Esophagus (tissue), 2 donors: Measurements from ENCODE around the gene SLC5A12. TPM values are rescaled to one million over a fixed set of nuclear protein-coding genes. Genes with fewer than 3 reads are reported as not detected.

Experiments used
- H3K27ac ChIP-seq, 2 donors: one replicate each; pipeline ENCODE4 v1.5.1; 2013; ENCODE audit warnings: low read depth in 2 of 2, mild to moderate bottlenecking in 2 of 2, inconsistent platforms in 1 of 2, low read length in 1 of 2, moderate library complexity in 1 of 2
- H3K27me3 ChIP-seq, 2 donors: one replicate each; pipeline ENCODE4 v1.6.1; 2013; ENCODE audit warnings: low read length in 2 of 2, control low read depth in 1 of 2, mild to moderate bottlenecking in 1 of 2; ENCODE audit not compliant: insufficient read depth in 2 of 2, control insufficient read depth in 1 of 2
- H3K36me3 ChIP-seq, 2 donors: one replicate each; pipeline ENCODE4 v1.6.1; 2013; ENCODE audit warnings: low read length in 1 of 2; ENCODE audit not compliant: control insufficient read depth in 2 of 2, insufficient read depth in 2 of 2
- H3K4me1 ChIP-seq, 2 donors: one replicate each; pipeline ENCODE4 v1.6.1; 2013; ENCODE audit warnings: low read length in 1 of 2; ENCODE audit not compliant: control insufficient read depth in 2 of 2, insufficient read depth in 2 of 2
- H3K4me3 ChIP-seq, 2 donors: one replicate each; pipeline ENCODE4 v1.5.1; 2013; ENCODE audit warnings: low read length in 2 of 2, mild to moderate bottlenecking in 2 of 2, low read depth in 1 of 2, moderate library complexity in 1 of 2
- H3K9me3 ChIP-seq, 2 donors: one replicate each; pipeline ENCODE4 v1.6.1; 2013; ENCODE audit warnings: mild to moderate bottlenecking in 2 of 2, low read depth in 1 of 2, low read length in 1 of 2, moderate library complexity in 1 of 2; ENCODE audit not compliant: control insufficient read depth in 2 of 2, insufficient read depth in 1 of 2
- WGBS, 2 donors: extraction: QIAGEN DNeasy Blood & Tissue Kit; methylation state at CpG; one replicate each; pipeline ENCODE4 v1.1.7; 2013; 5-methylcytosine and 5-hydroxymethylcytosine counted together
- polyA plus RNA-seq, 2 donors: library from polyadenylated mRNA; stranded (reverse); fragments of 200-250 nt; gene quantifications; one replicate each; pipeline ENCODE4 v1.2.3, GENCODE V29; 2013
- donor health status: healthy with polysubstance abuse.
- donor health status: Bipolar disorder and iron deficiency.

The SLC5A12 gene, protein sequence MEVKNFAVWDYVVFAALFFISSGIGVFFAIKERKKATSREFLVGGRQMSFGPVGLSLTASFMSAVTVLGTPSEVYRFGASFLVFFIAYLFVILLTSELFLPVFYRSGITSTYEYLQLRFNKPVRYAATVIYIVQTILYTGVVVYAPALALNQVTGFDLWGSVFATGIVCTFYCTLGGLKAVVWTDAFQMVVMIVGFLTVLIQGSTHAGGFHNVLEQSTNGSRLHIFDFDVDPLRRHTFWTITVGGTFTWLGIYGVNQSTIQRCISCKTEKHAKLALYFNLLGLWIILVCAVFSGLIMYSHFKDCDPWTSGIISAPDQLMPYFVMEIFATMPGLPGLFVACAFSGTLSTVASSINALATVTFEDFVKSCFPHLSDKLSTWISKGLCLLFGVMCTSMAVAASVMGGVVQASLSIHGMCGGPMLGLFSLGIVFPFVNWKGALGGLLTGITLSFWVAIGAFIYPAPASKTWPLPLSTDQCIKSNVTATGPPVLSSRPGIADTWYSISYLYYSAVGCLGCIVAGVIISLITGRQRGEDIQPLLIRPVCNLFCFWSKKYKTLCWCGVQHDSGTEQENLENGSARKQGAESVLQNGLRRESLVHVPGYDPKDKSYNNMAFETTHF
- polyA plus RNA-seq: under 1 TPM in 1 of 2 donors, not detected in 1; 0.02 TPM

DNA sequence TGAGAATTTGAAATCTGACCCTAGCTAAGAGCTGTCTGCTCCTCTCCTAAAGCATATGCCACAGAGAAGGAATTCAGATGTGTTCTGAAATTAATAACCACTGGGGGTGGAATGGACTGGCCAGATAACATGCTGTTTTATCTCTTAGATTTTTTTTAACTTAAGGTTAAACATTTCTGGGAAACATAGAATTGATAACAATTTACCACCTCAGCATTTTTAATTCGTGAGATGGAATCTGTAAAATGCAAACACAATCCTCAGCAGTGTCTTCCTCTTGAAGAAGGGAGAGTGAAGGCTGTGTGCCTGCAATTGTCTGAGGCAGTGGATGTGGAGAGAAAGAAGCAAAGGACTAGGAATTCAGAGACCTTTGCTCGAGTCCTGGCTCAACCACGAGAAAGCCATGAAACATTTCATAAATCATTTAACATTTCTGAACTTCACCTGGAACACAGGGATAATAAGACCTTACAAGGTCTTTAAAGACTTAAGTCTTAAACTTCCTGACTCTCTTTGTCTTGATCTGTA, at the start of gene SLC5A12:
SLC5A12 (minus strand) TSS at position 113 of the 528 bp plus-strand sequence. CDS start 346 bp downstream, outside the sequence.
- WGBS, 2 donors: 42 to 65% methylated on average over 3 of the region's 3 CpGs
- Histone ChIP-seq H3K9me3 (no peaks in the 10 kb centered on the region), H3K4me3 (no peak within 1 kb of the TSS)

DNA sequence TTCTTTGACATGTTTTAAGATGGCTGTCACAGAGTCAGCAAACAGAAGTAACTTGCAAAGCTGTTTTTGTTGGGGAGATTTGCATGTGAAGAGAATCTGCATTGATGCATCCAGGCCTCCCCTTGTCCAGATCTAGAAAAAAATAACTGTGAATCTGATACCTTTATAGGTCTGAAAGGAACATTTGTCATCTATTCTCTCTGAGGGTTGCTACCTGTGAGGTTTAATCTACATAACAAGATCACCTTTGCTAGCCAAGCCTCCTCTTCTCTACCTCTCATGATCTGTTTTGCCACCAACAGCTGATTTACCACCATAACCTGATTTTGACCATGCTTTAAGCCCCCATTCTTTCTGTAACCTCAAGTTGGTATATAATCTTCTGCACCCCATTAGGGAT, 47.2 kb upstream of the SLC5A12 start:
- H3K27me3 ChIP-seq: no peaks in the 10 kb centered on the region
- no peaks in the 10 kb centered on the region for H3K4me1 ChIP-seq
- no peak overlapping the region for H3K27ac ChIP-seq
- no peaks in the 10 kb centered on the region for H3K9me3 ChIP-seq
- H3K36me3 ChIP-seq: no peaks in the 10 kb centered on the region
- no peak overlapping the region for H3K4me3 ChIP-seq

More for the DNA sequence above, at the start of gene SLC5A12:
- H3K27ac ChIP-seq: no peak within 1 kb of the TSS
- no peaks in the 10 kb centered on the region for H3K4me1 ChIP-seq
- no peaks in the 10 kb centered on the region for H3K27me3 ChIP-seq
- no peaks in the 10 kb centered on the region for H3K36me3 ChIP-seq

DNA sequence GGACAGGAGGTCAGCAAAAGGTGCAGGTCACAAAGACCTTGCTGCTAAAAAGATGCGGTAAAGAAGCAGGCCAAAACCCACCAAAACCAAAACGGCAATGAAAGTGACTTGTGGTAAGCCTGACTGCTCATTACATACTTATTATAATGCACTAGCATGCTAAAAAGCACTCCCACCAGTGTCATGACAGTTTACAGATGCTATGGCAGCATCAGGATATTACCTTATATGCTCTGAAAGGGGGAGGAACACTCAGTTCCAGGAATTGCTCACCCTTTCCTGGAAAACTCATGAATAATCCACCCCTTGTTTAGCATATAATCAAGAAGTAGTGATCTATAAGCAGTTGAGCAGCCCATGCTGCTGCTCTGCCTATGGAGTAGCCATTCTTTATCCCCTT, 45.2 kb upstream of the SLC5A12 start:
- no peaks in the 10 kb centered on the region for H3K9me3 ChIP-seq
- H3K27me3 ChIP-seq: no peaks in the 10 kb centered on the region
- 86 to 88% methylated on average over 2 of the region's 2 CpGs for whole genome bisulfite sequencing, 2 donors
- no peak overlapping the region for H3K4me3 ChIP-seq
- H3K4me1 ChIP-seq: no peaks in the 10 kb centered on the region
- no peaks in the 10 kb centered on the region for H3K36me3 ChIP-seq
- no peak overlapping the region for H3K27ac ChIP-seq

DNA sequence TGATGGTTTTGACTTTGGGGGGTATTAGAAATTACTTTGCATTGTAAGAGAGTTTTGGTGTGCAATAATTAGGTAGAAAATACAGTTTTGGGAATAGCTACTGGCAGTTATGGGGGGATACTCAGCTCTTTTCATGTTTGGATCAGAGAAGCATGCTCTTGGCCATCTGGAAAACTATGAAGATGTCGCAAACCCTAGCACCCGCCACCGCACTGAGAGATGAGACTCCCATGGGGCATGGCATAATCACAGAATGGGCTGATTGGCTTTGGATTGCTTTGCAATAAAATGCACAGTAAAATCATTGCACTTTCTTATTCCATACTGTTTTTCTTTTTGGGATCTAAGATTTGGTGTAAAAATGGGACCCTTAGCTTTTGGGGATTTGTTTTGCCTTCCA, 43.5 kb upstream of the SLC5A12 start:
- WGBS, 2 donors: 97 to 100% methylated on average over 3 of the region's 3 CpGs
- Histone ChIP-seq H3K9me3 (no peaks in the 10 kb centered on the region), H3K36me3 (no peaks in the 10 kb centered on the region), H3K4me3 (no peak overlapping the region), H3K4me1 (no peaks in the 10 kb centered on the region), H3K27me3 (no peaks in the 10 kb centered on the region), H3K27ac (no peak overlapping the region)

DNA sequence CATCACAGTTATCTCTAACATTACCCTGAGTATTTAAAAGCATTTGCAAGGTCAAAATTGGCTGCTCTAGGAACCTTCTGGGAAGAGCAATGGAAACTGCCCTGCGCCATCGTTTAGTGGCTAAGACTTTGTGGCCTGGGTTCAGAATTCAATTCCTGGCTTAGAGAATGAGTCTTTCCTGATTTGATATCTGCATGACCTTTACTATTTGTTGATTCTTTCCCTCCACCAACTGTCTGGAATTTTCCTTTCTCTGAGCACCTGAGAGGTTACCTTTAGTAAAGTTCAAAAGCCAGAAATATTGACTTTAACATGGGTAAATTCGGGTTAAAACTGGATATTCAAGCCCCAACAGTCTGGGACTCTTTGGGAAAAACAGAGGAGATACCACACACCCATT, 43.0 kb upstream of the SLC5A12 start:
- Histone ChIP-seq H3K36me3 (no peaks in the 10 kb centered on the region), H3K9me3 (no peaks in the 10 kb centered on the region), H3K4me3 (no peak overlapping the region), H3K4me1 (no peaks in the 10 kb centered on the region), H3K27ac (no peak overlapping the region), H3K27me3 (no peaks in the 10 kb centered on the region)
- 84 to 89% methylated on average over 3 of the region's 3 CpGs for WGBS, 2 donors

DNA sequence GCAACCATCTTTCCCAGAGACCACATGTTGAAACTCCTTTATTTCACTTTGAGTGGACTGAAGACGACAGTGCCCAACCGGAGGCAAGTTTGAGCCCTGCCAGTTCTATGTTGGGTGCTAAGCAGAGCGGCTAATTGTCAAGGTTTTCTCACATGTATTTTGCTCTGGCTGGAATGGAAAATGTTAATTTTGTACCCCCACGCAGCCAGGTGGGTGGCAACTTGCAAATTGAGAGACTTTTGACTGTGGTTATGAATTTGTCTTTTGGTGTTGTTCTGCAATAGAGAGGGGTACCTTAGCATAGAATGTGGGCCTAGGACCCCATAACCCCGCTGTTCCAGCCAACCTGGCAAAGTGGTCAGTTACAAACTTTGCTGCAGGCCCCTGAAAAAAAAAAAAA, 42.5 kb upstream of the SLC5A12 start:
- no peak overlapping the region for H3K27ac ChIP-seq
- no peaks in the 10 kb centered on the region for H3K9me3 ChIP-seq
- no peaks in the 10 kb centered on the region for H3K36me3 ChIP-seq
- H3K4me1 ChIP-seq: no peaks in the 10 kb centered on the region
- no peak overlapping the region for H3K4me3 ChIP-seq
- H3K27me3 ChIP-seq: no peaks in the 10 kb centered on the region
- WGBS, 2 donors: 90 to 93% methylated on average over 5 of the region's 5 CpGs

DNA sequence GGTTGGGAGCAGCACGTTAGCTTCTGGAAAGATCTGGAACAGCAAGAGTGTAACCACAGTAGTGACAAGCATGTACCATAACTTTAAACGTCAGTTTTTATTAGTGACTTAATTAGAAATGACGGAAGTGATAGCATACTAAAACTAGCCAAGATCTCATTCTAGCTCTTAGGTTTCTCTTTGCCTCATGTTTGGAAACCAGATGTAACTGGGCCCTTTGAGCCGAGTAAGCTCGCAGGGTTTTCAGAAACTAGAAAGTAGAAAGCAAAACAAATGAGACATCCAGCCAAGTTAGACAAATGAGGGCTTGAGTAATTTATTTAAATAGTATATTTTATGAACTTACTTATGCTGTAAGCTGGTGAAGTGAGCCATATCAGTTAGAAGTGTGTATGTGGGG, 40.2 kb upstream of the SLC5A12 start:
- no peak overlapping the region for H3K4me3 ChIP-seq
- no peak overlapping the region for H3K27ac ChIP-seq
- no peaks in the 10 kb centered on the region for H3K36me3 ChIP-seq
- H3K9me3 ChIP-seq: no peaks in the 10 kb centered on the region
- 70 to 84% methylated on average over 5 of the region's 5 CpGs for WGBS, 2 donors
- H3K4me1 ChIP-seq: no peaks in the 10 kb centered on the region
- no peaks in the 10 kb centered on the region for H3K27me3 ChIP-seq

DNA sequence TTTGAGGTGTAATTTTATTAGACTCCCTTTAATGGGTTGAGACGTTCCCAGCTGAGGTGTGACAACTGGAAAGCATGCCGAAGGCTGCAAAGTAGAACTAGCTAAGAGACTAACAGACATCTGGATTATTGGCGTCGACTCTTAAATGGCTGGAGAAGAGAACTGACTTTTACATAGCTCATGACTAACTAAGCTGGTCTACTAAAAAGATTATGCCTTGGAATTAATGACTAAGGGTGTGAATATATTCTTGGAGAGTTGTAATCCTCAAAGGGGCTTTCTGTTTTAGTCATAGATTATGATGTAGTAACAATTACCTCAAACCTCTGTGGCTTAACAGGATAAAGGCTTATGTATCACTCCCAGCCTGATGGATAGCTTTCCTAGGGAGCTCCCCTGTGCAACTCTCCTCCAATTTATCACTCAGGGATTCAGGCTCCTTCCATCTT, 39.5 kb upstream of the SLC5A12 start:
- WGBS, 2 donors: 60 to 71% methylated on average over 4 of the region's 4 CpGs
- Histone ChIP-seq H3K4me1 (no peaks in the 10 kb centered on the region), H3K27me3 (no peaks in the 10 kb centered on the region), H3K4me3 (no peak overlapping the region), H3K36me3 (no peaks in the 10 kb centered on the region), H3K9me3 (no peaks in the 10 kb centered on the region), H3K27ac (no peak overlapping the region)

DNA sequence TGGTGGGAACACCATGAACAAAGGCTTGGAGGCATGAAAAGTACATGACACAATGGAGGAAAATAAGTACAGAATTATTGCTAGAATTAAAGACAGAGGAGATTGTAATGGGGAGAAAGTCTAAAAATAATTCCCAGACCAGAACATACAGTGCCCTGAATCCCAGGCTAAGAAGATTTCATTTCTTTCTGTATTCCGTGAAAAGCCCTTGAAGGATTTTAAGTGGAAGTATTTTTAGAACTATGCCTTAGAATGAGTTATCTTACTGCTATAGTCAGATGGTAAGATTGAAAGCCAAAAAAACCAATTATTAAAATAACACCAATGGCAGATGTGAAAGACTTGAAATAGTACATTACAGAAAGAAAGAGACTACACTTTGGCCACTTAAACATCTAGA, 36.1 kb upstream of the SLC5A12 start:
- 79 to 83% methylated on average over 1 of the region's 1 CpG for WGBS, 2 donors
- H3K4me1 ChIP-seq: no peaks in the 10 kb centered on the region
- H3K27ac ChIP-seq: no peak overlapping the region

More for the DNA sequence above, 36.1 kb upstream of the SLC5A12 start:
- Histone ChIP-seq H3K9me3 (no peaks in the 10 kb centered on the region), H3K4me3 (no peak overlapping the region), H3K36me3 (no peaks in the 10 kb centered on the region), H3K27me3 (no peaks in the 10 kb centered on the region)
